HG02642 (cell line): ENCODE measurements around the gene LRP5.
"Not testable (repeated sequence)": the region's sequence is repeated elsewhere in the genome, so short reads cannot be mapped to it uniquely, and the experiment has no call there.

Source experiments
- ATAC-seq: cut with Tn5 transposase; IDR thresholded peaks from one replicate; pipeline ENCODE4 v1.9.1; 2021; ENCODE audit warnings: mild to moderate bottlenecking; ENCODE audit not compliant: unreplicated experiment, poor library complexity

The LRP5 gene

DNA sequence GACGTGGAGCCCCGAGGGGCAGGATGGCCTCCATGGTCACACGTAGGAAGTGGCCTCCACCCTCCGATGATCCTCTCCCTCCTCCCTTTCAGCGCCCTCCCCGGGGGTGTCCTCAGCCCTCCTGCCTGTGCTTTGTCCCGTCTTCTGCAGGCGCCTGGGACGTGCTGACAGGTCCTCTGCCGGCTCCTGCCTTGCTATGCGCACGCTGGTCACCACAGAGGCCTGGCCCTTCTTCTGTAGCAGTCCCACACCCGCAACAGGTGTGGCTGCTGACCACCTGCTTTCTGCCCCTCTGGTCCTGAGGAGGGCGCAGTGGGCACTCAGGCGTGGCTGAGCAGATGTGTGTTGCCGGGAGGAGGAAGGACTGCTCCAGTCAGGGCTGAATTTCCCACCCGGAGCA is 120.5 kb downstream of the LRP5 start:
- ATAC-seq: no peak

DNA sequence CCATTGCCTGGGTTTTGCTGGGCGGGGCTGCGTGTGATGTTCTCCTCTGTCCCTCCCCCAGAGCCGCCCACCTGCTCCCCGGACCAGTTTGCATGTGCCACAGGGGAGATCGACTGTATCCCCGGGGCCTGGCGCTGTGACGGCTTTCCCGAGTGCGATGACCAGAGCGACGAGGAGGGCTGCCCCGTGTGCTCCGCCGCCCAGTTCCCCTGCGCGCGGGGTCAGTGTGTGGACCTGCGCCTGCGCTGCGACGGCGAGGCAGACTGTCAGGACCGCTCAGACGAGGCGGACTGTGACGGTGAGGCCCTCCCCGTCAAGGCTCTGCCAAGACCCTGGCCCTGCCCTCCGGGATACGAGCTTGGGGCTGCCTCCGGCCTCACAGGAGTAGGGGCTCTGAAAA is 121.2 kb downstream of the LRP5 start:
- no peak for ATAC-seq

DNA sequence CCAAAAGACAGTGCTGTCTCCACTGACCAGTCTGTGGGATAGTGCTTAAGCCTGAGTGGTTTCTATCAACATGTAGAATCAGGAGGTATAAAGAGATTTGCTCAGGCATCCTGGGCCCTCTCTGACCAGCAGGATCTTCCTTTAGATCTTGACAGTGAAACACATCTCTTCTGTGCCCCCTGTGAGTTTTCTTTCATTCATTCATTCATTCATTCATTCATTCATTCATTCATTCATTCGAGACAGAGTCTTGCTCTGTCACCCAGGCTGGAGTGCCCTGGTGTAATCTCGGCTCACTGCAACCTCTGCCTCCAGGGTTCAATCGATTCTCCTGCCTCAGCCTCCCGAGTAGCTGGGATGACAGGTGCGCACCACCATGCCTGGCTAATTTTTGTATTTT is 121.8 kb downstream of the LRP5 start:
- ATAC-seq: not testable (repeated sequence)

DNA sequence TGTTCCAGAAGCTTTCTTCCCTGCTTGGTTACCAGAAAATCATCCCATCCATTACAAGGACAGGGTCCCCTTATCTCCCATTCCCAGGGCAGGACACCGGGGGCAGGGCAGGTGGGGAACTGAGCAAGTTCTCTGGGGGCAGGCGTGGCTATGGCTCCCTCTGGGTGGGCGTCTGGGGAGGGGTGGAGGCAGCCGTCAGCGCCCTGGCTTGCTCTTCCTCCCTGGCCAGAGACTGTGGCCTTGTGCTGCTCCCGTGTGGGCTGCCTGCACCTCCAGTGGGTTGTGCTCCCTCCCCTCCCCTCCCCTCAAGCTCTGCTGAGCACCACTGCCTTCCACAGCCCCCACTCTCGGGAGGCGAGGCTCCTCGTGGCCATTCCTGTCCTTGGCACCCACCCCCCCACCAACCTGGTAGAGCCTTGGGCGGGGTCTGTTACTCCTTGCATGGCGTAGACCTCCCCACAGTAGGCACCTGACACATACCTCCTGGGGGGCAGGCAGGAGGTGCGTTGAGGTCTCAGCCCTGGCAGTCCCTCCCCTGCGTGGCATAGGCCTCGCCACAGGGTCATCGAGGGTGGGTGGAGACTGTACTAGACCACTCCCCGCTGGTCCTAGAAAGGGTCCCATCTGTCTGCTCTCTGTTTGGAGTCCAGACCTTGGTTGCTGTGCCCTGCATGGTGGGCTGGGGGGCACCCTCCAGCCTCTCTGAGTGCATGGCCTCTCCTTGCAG is 123.9 kb downstream of the LRP5 start:
- ATAC-seq: no peak

DNA sequence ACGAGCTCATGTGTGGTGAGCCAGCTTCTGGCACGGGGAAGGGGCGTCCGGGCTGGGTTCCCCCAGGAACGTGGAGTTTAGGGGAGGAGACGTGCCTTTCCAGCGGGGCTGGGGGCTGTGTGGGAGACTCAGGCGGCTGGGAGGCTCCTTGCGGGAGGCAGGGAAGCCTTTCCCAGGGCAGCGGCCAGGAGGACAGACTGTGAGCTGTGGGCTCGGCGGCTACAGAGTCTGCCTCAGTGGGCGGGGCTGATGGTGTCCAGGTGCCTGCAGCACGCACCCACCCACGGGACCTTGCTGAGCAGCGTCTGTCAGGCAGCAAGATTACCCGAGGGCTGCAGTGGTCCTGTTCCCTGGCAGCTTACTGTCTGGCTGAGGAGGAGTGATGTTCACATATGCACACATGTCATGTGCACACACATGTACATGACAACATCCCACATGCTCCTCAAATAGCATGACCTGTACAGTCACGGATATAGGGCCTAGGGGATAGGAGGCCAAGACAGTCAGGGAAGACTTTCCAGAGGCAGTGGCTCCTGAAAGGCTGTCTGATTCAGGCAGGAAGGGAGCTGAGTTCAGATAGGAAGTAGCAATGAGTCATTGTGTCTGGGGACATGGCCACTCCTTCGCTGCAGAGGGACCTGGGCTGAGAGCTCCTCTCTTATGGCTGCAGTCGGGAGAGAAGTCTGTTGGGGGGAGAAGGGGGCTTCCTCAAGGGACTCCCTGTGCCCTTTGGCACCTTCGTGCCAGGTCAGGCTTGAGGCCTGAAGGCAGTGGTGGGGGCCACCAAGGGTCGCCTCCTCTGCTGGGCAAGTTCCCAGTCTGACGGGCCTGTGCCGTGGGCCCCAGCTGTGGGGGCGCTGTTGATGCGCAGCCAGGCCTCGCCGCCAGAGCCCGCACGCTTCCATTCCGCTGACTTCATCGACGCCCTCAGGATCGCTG is 124.9 kb downstream of the LRP5 start:
- no peak for ATAC-seq

DNA sequence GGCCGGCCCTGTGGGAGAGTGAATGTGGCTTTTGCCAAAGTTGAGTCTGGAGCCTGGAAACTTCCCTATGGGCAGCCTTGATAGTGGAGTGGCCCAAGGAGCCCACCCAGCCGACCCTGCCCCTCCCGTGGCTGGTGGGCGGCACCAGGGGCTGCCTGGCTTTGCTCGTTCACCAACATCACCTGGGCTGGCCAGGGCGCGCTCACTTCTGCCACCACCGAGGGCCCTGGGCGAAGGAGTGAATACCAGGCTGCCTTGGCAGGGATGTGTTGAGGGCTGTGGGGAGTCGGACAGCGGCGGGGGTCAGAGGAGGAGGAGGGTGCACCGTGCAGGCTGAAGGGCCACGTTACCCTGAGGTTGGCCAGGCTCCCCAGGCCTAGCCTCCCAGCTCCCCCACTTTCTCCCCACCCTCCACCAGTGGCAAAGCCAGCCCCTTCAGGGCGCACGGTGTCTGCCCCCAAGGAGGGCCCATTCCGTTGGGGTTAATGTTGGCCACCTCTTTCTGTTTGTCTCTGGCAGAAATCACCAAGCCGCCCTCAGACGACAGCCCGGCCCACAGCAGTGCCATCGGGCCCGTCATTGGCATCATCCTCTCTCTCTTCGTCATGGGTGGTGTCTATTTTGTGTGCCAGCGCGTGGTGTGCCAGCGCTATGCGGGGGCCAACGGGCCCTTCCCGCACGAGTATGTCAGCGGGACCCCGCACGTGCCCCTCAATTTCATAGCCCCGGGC is 125.7 kb downstream of the LRP5 start:
- no peak for ATAC-seq

DNA sequence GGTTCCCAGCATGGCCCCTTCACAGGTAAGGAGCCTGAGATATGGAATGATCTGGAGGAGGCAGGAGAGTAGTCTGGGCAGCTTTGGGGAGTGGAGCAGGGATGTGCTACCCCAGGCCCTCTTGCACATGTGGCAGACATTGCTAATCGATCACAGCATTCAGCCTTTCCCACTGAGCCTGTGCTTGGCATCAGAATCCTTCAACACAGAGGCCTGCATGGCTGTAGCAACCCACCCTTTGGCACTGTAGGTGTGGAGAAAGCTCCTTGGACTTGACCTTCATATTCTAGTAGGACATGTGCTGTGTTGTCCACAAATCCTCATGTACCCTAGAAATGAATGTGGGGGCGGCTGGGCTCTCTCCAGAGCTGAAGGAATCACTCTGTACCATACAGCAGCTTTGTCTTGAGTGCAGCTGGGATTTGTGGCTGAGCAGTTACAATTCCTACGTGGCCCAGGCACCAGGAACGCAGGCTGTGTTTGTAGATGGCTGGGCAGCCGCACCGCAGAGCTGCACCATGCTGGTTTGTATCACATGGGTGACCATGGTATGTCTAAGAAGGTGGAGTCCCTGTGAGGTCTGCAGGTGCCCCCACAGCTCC is 126.4 kb downstream of the LRP5 start:
- no peak for ATAC-seq

DNA sequence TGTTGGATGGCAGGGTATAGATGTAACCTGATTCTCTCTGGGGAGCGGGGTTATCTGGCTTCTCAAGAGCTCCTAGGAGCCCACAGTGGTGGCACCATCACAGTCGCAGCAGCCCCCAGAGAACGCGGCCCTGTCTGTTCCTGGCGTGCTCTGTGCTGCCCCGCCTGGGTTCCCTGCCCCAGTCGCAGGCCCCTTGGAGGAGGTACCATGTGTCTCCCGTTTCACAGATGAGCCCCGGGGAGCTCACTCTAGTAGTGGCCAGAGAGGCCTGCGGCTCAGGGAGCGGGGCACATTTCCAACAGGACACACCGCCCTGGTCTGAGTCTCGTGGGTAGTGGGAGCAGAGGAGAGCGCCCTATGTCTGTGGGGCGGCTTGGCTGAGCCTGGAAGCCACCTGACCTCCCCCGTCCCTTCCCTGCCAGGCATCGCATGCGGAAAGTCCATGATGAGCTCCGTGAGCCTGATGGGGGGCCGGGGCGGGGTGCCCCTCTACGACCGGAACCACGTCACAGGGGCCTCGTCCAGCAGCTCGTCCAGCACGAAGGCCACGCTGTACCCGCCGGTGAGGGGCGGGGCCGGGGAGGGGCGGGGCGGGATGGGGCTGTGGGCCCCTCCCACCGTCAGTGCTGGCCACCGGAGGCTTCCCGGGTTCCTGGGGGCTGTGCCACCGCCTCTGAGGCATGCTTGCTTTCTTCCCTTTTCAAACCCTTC is 127.1 kb downstream of the LRP5 start:
- ATAC-seq: no peak

DNA sequence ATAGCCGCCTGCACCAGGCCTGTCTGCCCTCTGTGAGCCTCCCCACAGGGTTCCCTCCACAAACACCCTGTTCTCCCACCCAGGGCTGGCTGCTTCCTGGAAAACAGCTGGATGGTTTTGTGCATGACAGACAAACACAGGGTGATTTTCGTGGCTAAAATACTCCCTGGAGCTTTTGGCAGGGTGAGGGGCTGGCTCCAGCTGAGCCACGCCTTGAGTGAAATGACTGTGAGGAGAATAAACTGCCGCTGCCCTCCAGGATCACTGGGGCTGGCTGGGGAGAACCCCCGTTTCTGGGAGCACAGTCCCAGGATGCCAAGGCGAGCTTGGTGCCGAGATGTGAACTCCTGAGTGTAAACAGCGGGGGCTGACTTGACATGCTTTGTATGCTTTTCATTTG is 127.8 kb downstream of the LRP5 start:
- no peak for ATAC-seq

DNA sequence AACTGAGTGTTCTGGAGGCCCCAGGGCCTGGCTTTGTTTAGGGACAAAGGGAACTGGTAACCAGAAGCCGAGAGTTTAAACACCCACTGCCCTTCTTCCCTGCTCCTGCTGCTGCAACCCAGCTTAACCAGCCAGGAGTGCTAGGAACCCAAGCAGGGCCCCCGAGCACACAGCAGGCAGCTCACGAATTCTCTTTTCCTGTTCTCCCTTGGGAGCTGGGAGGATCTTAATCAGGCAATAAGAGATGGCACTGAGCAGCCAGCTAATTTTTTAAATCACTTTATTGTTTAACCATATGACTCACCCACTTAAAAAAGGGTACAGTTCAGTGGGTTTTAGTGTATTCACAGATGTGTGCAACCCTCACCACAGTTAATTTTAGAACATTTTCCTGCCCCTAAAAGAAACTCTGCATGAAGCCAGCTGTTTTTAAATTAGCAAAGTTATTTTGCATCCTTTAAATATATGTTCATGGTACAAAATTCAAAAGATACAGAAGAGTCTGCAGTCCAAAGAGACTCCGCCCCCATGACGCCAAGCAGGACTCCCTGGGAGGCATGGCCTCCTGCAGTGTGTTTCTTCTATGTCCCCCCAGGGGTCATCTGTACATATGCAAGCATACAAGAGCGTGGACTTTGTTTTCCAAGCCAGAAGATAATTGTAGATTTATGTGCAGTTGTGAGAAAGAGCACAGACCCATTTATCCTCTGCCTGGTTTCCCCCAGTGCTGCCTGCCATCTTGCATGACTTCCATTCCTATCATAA is 129.3 kb downstream of the LRP5 start:
- no peak for ATAC-seq

DNA sequence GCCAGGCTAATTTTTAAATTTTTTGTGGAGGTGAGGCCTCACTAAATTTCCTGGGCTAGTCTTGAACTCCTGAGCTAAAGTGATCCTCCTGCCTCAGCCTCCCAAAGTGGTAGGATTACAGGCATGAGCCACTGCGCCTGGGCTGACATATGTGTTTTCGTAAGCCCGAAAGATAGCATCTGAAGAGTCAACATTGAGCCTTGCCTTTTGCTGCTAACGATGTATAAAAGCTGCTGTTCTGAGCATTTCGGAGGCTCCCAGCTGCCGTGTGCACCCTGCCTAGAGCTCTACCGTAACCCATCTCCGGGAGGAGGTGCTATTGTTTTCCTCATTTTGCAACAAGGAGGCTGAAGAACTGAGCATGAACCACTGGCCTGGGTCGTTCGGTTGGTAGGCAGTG is 130.0 kb downstream of the LRP5 start:
- no peak for ATAC-seq

DNA sequence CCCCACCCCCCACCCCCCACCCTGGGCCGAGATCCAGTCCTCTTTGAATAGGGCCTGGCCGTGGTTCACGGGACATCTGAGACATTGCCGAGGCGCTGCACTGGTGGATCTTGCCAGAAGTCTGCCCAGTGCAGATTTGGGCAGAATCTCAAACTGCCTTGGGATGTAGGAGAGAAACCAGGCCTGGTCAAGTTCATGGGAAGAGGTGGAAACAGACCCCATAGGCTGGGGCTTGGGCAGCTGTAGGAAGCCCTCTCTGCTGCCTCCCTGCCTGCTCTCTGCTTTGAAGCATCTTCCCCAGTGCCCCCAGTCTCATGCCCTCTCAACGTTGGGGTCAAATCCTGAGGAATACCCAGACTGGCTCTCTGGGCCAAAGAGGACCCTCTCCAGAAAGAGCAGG is 132.2 kb downstream of the LRP5 start:
- no peak for ATAC-seq

DNA sequence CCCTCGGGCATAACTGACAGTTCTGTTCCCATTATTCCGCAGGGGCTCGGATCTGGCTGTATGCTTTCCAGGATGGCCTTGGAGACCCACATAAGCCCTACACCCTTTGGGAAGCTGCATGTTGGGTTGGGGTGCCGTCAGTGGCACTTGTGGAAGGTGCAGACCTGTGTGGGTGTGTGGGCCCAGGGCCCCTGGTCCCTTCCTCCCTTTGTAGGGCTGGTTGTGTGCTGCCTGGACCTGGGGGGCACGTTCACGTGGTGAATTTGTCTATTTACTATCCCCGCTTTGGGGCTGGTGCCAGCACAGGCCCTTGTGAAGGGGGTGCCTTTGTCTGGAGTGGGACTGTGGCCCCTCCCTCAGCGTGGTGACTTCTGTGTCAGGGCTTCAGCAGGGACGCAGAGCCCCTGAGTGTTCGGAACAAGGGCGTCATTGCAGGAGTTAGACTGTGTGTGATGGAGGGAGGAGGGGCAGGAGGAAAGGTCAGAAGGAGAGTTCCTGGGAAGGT is 133.2 kb downstream of the LRP5 start:
- no peak for ATAC-seq

DNA sequence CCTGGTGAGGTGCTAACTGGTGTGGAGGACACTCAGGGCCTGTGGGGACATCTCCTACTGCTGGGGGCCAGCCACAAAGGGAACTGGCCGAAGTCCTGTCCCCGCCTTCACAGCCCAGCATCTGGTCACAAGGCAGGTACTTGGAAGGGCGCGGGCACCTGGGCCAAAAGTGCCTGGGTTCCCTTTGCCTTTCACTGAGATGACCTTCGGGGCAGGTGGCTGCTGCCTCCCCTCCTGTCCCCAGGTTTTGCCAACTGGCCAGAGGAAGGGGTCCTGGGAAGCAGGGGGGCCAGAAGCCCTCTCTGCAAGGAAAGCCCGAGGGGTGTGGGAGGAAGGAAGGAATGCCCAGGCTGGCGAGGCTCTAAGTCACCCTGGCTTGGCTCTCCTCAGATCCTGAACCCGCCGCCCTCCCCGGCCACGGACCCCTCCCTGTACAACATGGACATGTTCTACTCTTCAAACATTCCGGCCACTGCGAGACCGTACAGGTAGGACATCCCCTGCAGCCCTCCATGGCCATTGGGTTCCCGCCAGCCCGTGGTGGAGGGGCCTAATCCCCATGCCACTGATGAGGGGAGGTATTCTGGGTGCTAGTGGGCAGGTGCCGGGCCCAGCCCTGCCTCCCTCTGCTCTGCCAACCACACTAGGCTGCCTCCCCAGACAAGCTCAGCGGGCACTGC is 133.8 kb downstream of the LRP5 start:
- no peak for ATAC-seq

DNA sequence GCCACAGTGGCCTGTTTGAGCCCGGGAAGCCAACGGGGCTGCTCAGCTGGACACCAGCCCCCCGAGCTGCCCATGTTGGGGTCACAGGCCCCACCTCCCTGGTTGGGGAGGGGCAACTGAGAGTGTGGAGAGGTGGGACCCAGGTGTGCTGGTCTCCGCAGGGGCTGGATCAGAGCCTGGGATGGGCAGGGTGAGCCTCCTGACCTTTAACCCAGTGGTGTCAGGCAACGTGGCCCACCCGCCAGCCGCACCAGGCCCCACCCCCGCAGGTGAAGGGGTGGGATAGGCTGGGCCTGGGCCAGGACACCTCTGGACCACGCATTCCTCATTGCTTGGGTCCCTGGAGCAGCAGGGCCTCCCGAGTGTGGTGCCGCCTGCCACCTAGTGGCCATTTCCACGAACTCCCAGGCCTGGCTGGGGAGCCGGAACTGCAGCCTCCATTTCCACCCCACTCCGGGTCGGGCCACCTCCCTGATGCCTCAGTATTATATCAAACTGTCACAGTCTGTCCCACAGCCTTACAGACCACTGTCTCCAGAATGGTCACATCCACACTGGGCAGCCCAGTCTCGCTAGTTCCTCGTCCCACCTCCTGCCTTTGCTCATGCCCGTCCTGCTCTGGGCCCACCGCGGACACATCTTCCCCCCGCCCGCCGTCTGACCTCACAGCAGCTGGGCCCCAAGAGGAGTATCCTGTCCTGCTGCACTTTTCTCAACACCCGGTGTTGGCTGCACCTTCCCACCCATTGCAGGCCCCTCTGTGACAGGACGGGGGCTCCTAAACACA is 134.8 kb downstream of the LRP5 start:
- peak; percentile 69 for ATAC-seq

DNA sequence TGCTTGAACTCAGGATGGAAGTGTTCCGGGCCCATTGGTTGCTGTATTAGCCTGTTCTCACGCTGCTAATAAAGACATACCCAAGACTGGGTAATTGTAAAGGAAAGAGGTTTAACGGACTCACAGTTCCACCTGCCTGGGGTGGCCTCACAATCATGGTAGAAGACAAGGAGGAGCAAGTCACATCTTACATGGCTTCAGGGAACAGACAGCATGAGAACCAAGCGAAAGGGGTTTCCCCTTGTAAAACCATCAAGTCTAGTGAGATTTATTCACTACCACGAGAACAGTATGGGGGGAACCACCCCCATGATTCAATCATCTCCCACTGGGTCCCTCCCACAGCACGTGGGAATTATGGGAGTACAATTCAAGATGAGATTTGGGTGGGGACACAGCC is 135.5 kb downstream of the LRP5 start:
- ATAC-seq: not testable (repeated sequence)

DNA sequence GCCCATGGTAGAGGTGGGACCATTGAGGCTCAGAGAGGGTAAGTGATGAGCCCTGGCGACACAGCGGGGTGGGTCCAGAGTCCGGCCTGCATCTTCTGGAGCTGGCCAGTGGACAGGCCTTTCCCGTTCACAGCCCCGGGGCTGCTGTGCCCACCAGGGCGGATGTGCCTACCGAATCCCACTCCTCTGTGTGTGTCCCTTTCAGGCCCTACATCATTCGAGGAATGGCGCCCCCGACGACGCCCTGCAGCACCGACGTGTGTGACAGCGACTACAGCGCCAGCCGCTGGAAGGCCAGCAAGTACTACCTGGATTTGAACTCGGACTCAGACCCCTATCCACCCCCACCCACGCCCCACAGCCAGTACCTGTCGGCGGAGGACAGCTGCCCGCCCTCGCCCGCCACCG is 136.2 kb downstream of the LRP5 start:
- ATAC-seq: no peak

DNA sequence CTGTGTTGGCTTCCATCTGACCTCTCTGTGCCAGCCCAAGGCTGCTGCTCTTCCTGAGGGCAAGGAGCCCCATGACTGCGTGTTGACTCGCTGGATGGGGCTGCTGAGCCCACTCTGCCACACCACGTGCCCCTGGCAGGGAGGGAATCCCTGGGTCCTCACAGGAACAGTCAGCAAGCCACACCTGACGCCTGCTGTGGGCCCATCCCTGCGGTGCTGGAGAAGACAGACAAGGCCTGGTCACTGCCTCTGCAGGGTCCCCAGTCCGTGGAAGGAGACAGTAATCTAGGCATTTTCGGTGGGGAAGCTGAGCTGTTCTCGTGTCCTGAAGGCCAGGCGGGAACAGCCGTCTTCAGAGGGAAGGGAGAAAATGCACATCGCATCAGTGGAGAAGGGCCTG is 137.6 kb downstream of the LRP5 start:
- no peak for ATAC-seq
